ENCODE measurements around the gene RFX1. TPM values are rescaled to one million over a fixed set of nuclear protein-coding genes. Genes with fewer than 3 reads are reported as not detected.

Gene RFX1
- total RNA-seq, 1 experiment from 2014 or later: 25.5 TPM

DNA sequence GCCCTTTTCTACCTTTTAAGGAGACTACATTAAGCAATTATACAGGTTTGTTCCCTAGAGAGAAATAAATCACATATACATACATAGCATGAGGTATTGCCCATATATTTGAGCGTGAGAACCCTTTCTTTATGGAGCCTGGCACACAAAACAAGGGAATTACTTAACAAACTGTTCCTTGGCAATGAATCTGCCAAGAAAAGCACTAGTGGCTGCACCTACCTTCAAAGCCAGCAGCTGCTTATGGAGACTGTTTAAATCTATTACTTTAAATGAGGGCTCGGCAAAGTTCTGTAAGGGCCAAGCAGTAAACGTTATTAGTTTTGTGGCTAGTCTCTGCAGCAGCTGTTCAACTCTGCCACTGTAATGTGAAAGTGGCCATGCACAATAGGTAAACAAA lies 7.0 kb downstream of the RFX1 start:
- Histone ChIP-seq H4K20me1 (ENCODE audit: insufficient read depth) (0 out of 2 replicates have a peak, but pooled peaks cover 3% of the 10 kb centered on the region), H3K27me3 (ENCODE audit: insufficient read depth, low read depth) (no peaks in the 10 kb centered on the region), H3K4me3 (no peak overlapping the region), H3K4me2 (no peak overlapping the region), H3K9me2 (ENCODE audit: insufficient read depth) (no peaks in the 10 kb centered on the region), H2AFZ (no peak overlapping the region), H3K79me2 (ENCODE audit: low read depth) (peaks cover 52% of the 10 kb centered on the region), H3K4me1 (replicated peaks; ENCODE audit: insufficient read depth) (peaks cover 10% of the 10 kb centered on the region; the same call in 1 of the 2 replicates), H3K36me3 (ENCODE audit: low read depth) (peaks cover 12% of the 10 kb centered on the region; the same call in 1 of the 2 replicates), H3K9me3 (ENCODE audit: insufficient read depth, low read depth) (0 out of 2 replicates have a peak, but pooled peaks cover 10% of the 10 kb centered on the region), H3F3A (ENCODE audit: insufficient read depth, low read depth) (peaks cover 16% of the 10 kb centered on the region; the same call in 1 of the 2 replicates), H3K27ac (peak overlapping the region; percentile 67)
- ChIA-PET CTCF (interaction anchor here (0.6 kb wide), 2 partner anchors 33 to 266 kb away, joined by 4 to 9 read pairs; partner anchors contain the start of gene IL27RA), POLR2A (ENCODE audit: unreplicated experiment) (interaction anchor here (0.6 to 0.7 kb wide), 2 partner anchors 20 to 33 kb away, joined by 3 to 4 read pairs; partner anchors contain the start of gene IL27RA)
- no peak for TF ChIP-seq CTCF (conservative IDR thresholded peaks at IDR 0.05)
- no peak for TF ChIP-seq EZH2 (IDR thresholded peaks at IDR 0.05; ENCODE audit: low read depth)
- no peak for DNase-seq
- intact Hi-C loops (cut with micrococcal nuclease; ENCODE audit: unreplicated experiment): no loop called here
- no TSS peak for BruUV-seq (replicated peaks)

DNA sequence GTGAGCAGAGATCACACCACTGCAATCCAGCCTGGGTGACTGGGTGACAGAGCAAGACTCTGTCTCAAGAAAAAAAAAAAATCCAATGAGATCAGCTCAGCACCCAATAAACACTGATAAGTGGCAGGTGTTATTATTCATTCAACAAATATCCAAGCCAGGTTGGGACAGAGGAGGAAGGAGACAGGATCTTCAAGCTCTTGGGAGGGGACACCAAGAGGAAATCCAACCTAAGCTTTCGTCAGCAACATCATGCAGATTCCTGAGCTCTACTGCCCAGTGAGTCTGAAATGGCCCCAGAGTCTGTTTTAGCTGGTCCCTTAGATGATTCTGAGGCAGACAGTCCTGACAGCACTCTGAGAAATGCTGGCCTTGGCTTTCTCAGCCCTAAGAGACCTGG lies 7.7 kb downstream of the RFX1 start:
- no TSS peak for BruUV-seq (replicated peaks)
- 0 out of 2 replicates have a peak, but pooled peaks cover 3% of the 10 kb centered on the region for H4K20me1 ChIP-seq (ENCODE audit: insufficient read depth)
- CTCF ChIA-PET: interaction anchor here (0.6 kb wide), 2 partner anchors 33 to 266 kb away, joined by 4 to 9 read pairs; partner anchors contain the start of gene IL27RA
- peaks cover 10% of the 10 kb centered on the region; the same call in 1 of the 2 replicates for H3K4me1 ChIP-seq (replicated peaks; ENCODE audit: insufficient read depth)
- 0 out of 2 replicates have a peak, but pooled peaks cover 10% of the 10 kb centered on the region for H3K9me3 ChIP-seq (ENCODE audit: insufficient read depth, low read depth)
- TF ChIP-seq CTCF (conservative IDR thresholded peaks at IDR 0.05) (no peak), EZH2 (IDR thresholded peaks at IDR 0.05; ENCODE audit: low read depth) (no peak)
- H3K4me2 ChIP-seq: peak overlapping the region; percentile 22; the same call in 1 of the 2 replicates
- peaks cover 16% of the 10 kb centered on the region; the same call in 1 of the 2 replicates for H3F3A ChIP-seq (ENCODE audit: insufficient read depth, low read depth)
- peak overlapping the region; percentile 67 for H3K27ac ChIP-seq
- peak in 1 of 2 experiments; percentile 87 for DNase-seq
- no peak overlapping the region for H2AFZ ChIP-seq
- intact Hi-C loops (cut with micrococcal nuclease; ENCODE audit: unreplicated experiment): no loop called here
- no peak overlapping the region for H3K4me3 ChIP-seq
- peaks cover 12% of the 10 kb centered on the region; the same call in 1 of the 2 replicates for H3K36me3 ChIP-seq (ENCODE audit: low read depth)
- H3K79me2 ChIP-seq (ENCODE audit: low read depth): peaks cover 49% of the 10 kb centered on the region
- H3K27me3 ChIP-seq (ENCODE audit: insufficient read depth, low read depth): no peaks in the 10 kb centered on the region
- H3K9me2 ChIP-seq (ENCODE audit: insufficient read depth): no peaks in the 10 kb centered on the region
- POLR2A ChIA-PET (ENCODE audit: unreplicated experiment): interaction anchor here (0.6 to 0.7 kb wide), 2 partner anchors 20 to 33 kb away, joined by 3 to 4 read pairs; partner anchors contain the start of gene IL27RA

- CTCF ChIA-PET: no interaction called here
- H3K36me3 ChIP-seq (ENCODE audit: low read depth): peaks cover 12% of the 10 kb centered on the region; the same call in 1 of the 2 replicates
- POLR2A ChIA-PET (ENCODE audit: unreplicated experiment): interaction anchor here (0.6 kb wide), 1 partner anchor 109 kb away, joined by 3 read pairs; no protein-coding TSS in a partner anchor
These were observed 8.5 kb downstream of the RFX1 start for GRCh38 chr19:13997631-13997962.

More at GRCh38 chr19:13997631-13997962, 8.5 kb downstream of the RFX1 start:
- BruUV-seq (replicated peaks): no TSS peak
- 0 out of 2 replicates have a peak, but pooled peaks cover 10% of the 10 kb centered on the region for H3K9me3 ChIP-seq (ENCODE audit: insufficient read depth, low read depth)
- peaks cover 45% of the 10 kb centered on the region for H3K79me2 ChIP-seq (ENCODE audit: low read depth)
- TF ChIP-seq EZH2 (IDR thresholded peaks at IDR 0.05; ENCODE audit: low read depth) (no peak), CTCF (conservative IDR thresholded peaks at IDR 0.05) (no peak)
- peaks cover 16% of the 10 kb centered on the region; the same call in 1 of the 2 replicates for H3F3A ChIP-seq (ENCODE audit: insufficient read depth, low read depth)
- 0 out of 2 replicates have a peak, but pooled peaks cover 3% of the 10 kb centered on the region for H4K20me1 ChIP-seq (ENCODE audit: insufficient read depth)
- DNase-seq: no peak
- H3K27me3 ChIP-seq (ENCODE audit: insufficient read depth, low read depth): no peaks in the 10 kb centered on the region
- peaks cover 10% of the 10 kb centered on the region; the same call in 1 of the 2 replicates for H3K4me1 ChIP-seq (replicated peaks; ENCODE audit: insufficient read depth)
- H2AFZ ChIP-seq: no peak overlapping the region
- intact Hi-C loops (cut with micrococcal nuclease; ENCODE audit: unreplicated experiment): no loop called here
- H3K4me2 ChIP-seq: no peak overlapping the region
- no peaks in the 10 kb centered on the region for H3K9me2 ChIP-seq (ENCODE audit: insufficient read depth)
- H3K27ac ChIP-seq: no peak overlapping the region
- no peak overlapping the region for H3K4me3 ChIP-seq

Measured in PC-9 (cell line).